Gastrocnemius medialis (tissue), 4 donors: Measurements from ENCODE around the gene IL3RA.

Experiments used
- CTCF ChIP-seq, 5 experiments: fragments of 450-650 bp in 3 of 5; fragments of 200-600 bp in 2 of 5; sonication (generic) in 2 of 5; IDR thresholded peaks in 4 of 5; conservative IDR thresholded peaks in 1 of 5; 1 replicate in 4 of 5; 2 replicates in 1 of 5; pipeline ENCODE4 v1.5.1; 2016 to 2019; ENCODE audit warnings: antibody characterized with exemption in 5 of 5, mild to moderate bottlenecking in 3 of 5, moderate library complexity in 3 of 5
- POLR2A ChIP-seq, 2 donors: fragments of 450-650 bp; IDR thresholded peaks; one replicate each; pipeline ENCODE4 v1.6.1; 2017; ENCODE audit warnings: antibody characterized with exemption in 2 of 2, mild to moderate bottlenecking in 2 of 2, moderate library complexity in 2 of 2

DNA sequence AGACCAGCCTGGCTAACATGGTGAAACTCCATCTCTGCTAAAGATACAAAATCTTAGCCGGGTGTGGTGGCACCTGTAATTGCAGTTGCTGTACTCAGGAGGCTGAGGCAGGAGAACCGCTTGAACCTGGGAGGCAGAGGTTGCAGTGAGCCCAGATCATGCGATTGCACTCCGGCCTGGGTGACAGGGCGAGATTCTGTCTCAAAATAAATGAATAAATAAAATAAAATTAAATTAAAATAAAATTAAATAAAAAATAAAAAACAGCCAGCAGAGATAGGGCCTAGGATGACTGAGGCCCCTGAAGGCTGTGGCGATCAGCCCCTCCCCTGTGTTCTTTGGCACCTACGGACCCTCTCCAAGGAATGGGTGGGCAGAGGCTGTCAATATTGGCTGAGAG lies 22.8 kb upstream of the IL3RA start:
- TF ChIP-seq POLR2A (IDR thresholded peaks at IDR 0.05) = no peak
- TF ChIP-seq CTCF (IDR thresholded peaks at IDR 0.05 in 4 of 5, conservative IDR thresholded peaks at IDR 0.05 in 1 of 5) = no peak
